Activated naive CD8-positive, alpha-beta T cell (primary cell): ENCODE measurements around the gene PHACTR3.

Experiments used
- H3K27ac Mint-ChIP-seq: one replicate; pipeline ENCODE4 v1.8.0; 2021; ENCODE audit warnings: mixed read lengths
- H3K27me3 Mint-ChIP-seq: one replicate; pipeline ENCODE4 v1.8.0; 2021; ENCODE audit warnings: mixed read lengths
- H3K36me3 Mint-ChIP-seq: one replicate; pipeline ENCODE4 v1.8.0; 2021; ENCODE audit warnings: mixed read lengths
- H3K4me1 Mint-ChIP-seq: one replicate; pipeline ENCODE4 v1.8.0; 2021; ENCODE audit warnings: low read depth, mixed read lengths
- H3K4me3 Mint-ChIP-seq: one replicate; pipeline ENCODE4 v1.8.0; 2021; ENCODE audit warnings: mild to moderate bottlenecking, mixed read lengths
- H3K9me3 Mint-ChIP-seq: one replicate; pipeline ENCODE4 v1.8.0; 2021; ENCODE audit warnings: low read depth, mixed read lengths

The PHACTR3 gene

DNA sequence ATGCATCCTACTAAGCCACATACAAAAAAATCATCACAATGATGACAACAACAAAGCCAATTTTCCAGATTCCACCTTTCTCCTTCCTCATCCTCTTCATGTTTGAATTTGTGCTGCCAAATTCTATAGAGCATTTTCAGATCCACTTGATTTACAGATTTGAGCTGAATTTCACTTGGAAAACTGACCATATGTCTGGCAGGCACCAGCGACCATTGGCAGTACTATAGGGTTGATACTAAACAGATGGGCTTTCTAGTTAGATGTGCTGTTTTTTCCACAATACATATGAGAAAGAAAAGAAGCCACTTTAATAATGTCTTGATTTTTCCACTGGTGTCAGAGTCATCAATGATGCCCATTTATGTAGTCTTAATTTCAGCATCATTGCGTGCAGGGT is 127.0 kb downstream of the PHACTR3 start:
- Mint-ChIP-seq H3K4me3 (no peak overlapping the region), H3K27ac (no peak overlapping the region), H3K9me3 (no peaks in the 10 kb centered on the region), H3K27me3 (peaks cover 4% of the 10 kb centered on the region), H3K36me3 (no peaks in the 10 kb centered on the region), H3K4me1 (no peaks in the 10 kb centered on the region)

- Mint-ChIP-seq H3K4me1 (no peaks in the 10 kb centered on the region), H3K36me3 (no peaks in the 10 kb centered on the region), H3K4me3 (no peak overlapping the region), H3K9me3 (no peaks in the 10 kb centered on the region), H3K27me3 (peaks cover 4% of the 10 kb centered on the region), H3K27ac (no peak overlapping the region)
These were observed 129.0 kb downstream of the PHACTR3 start for GRCh38 chr20:59733351-59733750.

DNA sequence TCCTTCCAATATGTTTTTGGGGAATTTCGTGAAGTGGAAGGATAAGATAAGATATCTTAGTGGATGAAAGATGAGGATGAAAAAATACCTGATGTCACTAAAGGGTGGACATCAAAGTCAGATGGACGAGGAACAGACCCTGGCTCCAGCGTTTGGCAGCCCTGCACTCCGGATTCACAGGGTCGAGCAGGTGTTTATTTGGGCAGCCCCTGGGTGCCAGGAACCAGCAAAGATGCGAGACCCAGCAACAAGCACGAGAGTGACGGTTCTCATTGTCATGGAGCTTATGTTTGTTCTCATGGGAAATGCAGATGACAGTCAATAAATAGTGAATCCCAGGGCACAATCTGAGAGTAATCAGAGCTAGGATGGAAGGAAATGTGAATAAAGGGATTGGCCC is 131.1 kb downstream of the PHACTR3 start:
- H3K9me3 Mint-ChIP-seq: no peaks in the 10 kb centered on the region
- H3K4me3 Mint-ChIP-seq: no peak overlapping the region
- no peak overlapping the region for H3K27ac Mint-ChIP-seq
- peaks cover 2% of the 10 kb centered on the region for H3K27me3 Mint-ChIP-seq
- no peaks in the 10 kb centered on the region for H3K36me3 Mint-ChIP-seq
- H3K4me1 Mint-ChIP-seq: no peaks in the 10 kb centered on the region

- no peaks in the 10 kb centered on the region for H3K4me1 Mint-ChIP-seq
- H3K36me3 Mint-ChIP-seq: no peaks in the 10 kb centered on the region
- H3K27ac Mint-ChIP-seq: no peak overlapping the region
- H3K27me3 Mint-ChIP-seq: peaks cover 2% of the 10 kb centered on the region
- H3K9me3 Mint-ChIP-seq: no peaks in the 10 kb centered on the region
- H3K4me3 Mint-ChIP-seq: no peak overlapping the region
These were observed 131.6 kb downstream of the PHACTR3 start for GRCh38 chr20:59735917-59736316.

GRCh38 chr20:59736366-59736765 is 132.0 kb downstream of the PHACTR3 start:
- Mint-ChIP-seq H3K4me1 (no peaks in the 10 kb centered on the region), H3K36me3 (no peaks in the 10 kb centered on the region), H3K9me3 (no peaks in the 10 kb centered on the region), H3K4me3 (no peak overlapping the region), H3K27ac (no peak overlapping the region), H3K27me3 (peaks cover 2% of the 10 kb centered on the region)

GRCh38 chr20:59737073-59737666 is 132.8 kb downstream of the PHACTR3 start:
- Mint-ChIP-seq H3K4me1 (no peaks in the 10 kb centered on the region), H3K36me3 (no peaks in the 10 kb centered on the region), H3K4me3 (no peak overlapping the region), H3K9me3 (no peaks in the 10 kb centered on the region), H3K27me3 (peaks cover 2% of the 10 kb centered on the region), H3K27ac (no peak overlapping the region)

- H3K36me3 Mint-ChIP-seq: no peaks in the 10 kb centered on the region
- H3K27me3 Mint-ChIP-seq: no peaks in the 10 kb centered on the region
These were observed 133.5 kb downstream of the PHACTR3 start for GRCh38 chr20:59737816-59738215.

GRCh38 chr20:59738851-59739250 is 134.5 kb downstream of the PHACTR3 start:
- H3K27ac Mint-ChIP-seq: no peak overlapping the region
- H3K4me1 Mint-ChIP-seq: no peaks in the 10 kb centered on the region
- H3K9me3 Mint-ChIP-seq: no peaks in the 10 kb centered on the region
- H3K36me3 Mint-ChIP-seq: no peaks in the 10 kb centered on the region
- no peak overlapping the region for H3K4me3 Mint-ChIP-seq
- no peaks in the 10 kb centered on the region for H3K27me3 Mint-ChIP-seq

More at GRCh38 chr20:59737816-59738215, 133.5 kb downstream of the PHACTR3 start:
- no peak overlapping the region for H3K4me3 Mint-ChIP-seq
- no peaks in the 10 kb centered on the region for H3K4me1 Mint-ChIP-seq
- no peaks in the 10 kb centered on the region for H3K9me3 Mint-ChIP-seq
- H3K27ac Mint-ChIP-seq: no peak overlapping the region

GRCh38 chr20:59740621-59741020 is 136.3 kb downstream of the PHACTR3 start:
- no peak overlapping the region for H3K27ac Mint-ChIP-seq
- H3K4me3 Mint-ChIP-seq: no peak overlapping the region
- H3K9me3 Mint-ChIP-seq: no peaks in the 10 kb centered on the region
- no peaks in the 10 kb centered on the region for H3K27me3 Mint-ChIP-seq
- no peaks in the 10 kb centered on the region for H3K4me1 Mint-ChIP-seq
- H3K36me3 Mint-ChIP-seq: no peaks in the 10 kb centered on the region

GRCh38 chr20:59741073-59741472 is 136.7 kb downstream of the PHACTR3 start:
- no peaks in the 10 kb centered on the region for H3K36me3 Mint-ChIP-seq
- H3K27ac Mint-ChIP-seq: no peak overlapping the region
- H3K9me3 Mint-ChIP-seq: no peaks in the 10 kb centered on the region
- H3K4me1 Mint-ChIP-seq: no peaks in the 10 kb centered on the region
- no peaks in the 10 kb centered on the region for H3K27me3 Mint-ChIP-seq
- no peak overlapping the region for H3K4me3 Mint-ChIP-seq

DNA sequence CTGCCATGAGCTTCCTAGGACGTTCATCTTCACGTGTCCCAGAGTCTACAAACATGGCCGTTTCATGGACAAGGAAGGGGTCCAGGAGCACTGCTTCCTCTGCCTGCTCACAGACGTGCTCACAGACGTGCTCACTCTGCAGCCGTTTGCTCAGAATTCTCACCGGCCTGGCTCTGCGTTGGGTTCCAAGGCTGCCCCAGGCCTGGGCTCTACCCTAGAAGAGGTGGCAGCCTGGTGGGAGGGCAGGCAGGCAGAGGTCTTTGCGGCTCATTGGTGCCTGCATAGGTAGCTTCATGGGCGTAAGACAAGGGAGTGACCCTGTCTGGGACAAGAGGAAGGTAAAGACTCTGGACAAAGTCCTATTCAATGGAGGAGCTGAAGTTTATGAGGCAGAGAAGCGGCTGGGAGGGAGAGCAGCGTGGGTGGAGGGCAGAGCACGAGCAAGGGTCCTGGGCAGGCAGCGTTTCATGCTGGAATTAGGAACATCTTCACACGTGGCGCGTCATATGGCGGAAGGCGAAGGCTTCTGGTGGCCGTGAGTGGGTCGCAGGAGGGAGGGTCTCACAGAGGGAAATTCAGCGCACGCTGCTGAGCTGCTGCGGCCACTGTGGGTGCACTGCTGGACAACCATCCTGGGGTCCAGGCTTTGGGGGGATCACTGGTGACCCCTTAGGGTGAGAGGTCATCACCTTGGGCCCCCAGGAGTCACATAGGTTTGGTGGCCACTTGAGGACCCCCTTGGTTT is 138.2 kb downstream of the PHACTR3 start:
- H3K4me1 Mint-ChIP-seq: no peaks in the 10 kb centered on the region
- H3K27ac Mint-ChIP-seq: no peak overlapping the region
- H3K4me3 Mint-ChIP-seq: no peak overlapping the region
- no peaks in the 10 kb centered on the region for H3K36me3 Mint-ChIP-seq
- no peaks in the 10 kb centered on the region for H3K27me3 Mint-ChIP-seq
- no peaks in the 10 kb centered on the region for H3K9me3 Mint-ChIP-seq

DNA sequence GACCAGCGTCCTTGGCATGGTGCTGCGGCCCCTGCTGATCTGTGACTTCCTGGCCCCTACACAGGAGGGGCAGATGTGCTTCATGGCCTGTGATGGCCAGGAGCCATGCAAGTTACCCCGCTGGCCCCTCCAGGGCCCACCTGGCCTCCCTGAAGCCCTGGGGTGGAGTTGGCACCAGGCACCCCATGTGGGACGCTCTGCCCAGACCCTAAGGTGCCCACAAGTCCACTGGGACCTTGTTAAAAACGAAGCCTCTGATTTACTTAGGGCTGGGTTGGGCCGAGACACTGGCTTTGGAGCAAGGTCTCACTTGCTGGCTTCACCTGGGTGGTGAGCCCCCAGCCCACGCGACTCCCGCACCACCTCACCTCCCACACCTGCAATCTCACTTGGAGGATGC is 139.0 kb downstream of the PHACTR3 start:
- Mint-ChIP-seq H3K27me3 (no peaks in the 10 kb centered on the region), H3K9me3 (no peaks in the 10 kb centered on the region), H3K27ac (no peak overlapping the region), H3K4me3 (no peak overlapping the region), H3K4me1 (no peaks in the 10 kb centered on the region), H3K36me3 (no peaks in the 10 kb centered on the region)

GRCh38 chr20:59743767-59744485 is 139.6 kb downstream of the PHACTR3 start:
- Mint-ChIP-seq H3K27ac (no peak overlapping the region), H3K36me3 (no peaks in the 10 kb centered on the region), H3K27me3 (no peaks in the 10 kb centered on the region), H3K4me3 (no peak overlapping the region), H3K4me1 (no peaks in the 10 kb centered on the region), H3K9me3 (no peaks in the 10 kb centered on the region)

DNA sequence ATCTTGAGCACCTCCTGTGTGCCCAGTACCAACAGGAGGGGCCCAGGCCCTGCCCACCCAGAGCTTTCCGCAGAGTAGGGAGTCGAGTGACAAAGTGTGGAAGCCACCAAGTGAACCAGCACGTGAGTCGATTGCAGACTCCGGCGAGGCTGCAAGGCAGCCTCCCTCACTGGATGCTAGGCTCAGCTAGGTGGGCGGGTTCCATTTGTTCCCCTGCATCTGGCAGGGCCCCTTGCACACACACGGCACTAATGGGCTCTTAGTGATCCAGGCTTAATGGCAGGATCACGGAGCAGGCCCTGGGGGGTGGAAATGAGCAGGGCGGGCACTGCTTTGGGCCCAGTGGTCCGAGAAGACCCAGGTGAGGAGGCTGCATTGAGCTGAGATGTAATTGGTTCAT is 140.4 kb downstream of the PHACTR3 start:
- Mint-ChIP-seq H3K27me3 (no peaks in the 10 kb centered on the region), H3K27ac (no peak overlapping the region), H3K9me3 (no peaks in the 10 kb centered on the region), H3K36me3 (no peaks in the 10 kb centered on the region), H3K4me1 (no peaks in the 10 kb centered on the region), H3K4me3 (no peak overlapping the region)

DNA sequence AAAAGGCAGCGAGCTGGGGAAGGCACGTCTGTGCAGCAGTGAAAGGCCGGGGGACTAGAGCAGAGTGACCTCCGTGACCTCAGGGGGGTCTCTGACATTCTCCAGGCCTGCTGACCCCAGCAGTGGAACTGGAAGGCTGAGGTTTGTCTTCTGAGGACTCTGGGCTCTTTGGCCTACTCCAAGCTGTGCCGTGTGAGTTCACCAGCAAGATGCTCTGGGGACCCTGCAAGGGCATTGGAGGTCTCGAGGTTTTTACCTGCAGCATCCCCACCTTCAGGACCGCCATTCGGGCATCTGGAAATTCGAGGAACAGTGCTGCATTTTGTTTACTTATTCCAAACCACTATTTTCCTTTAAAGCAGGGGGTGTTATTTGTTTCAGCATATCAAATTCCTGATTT is 140.9 kb downstream of the PHACTR3 start:
- no peaks in the 10 kb centered on the region for H3K9me3 Mint-ChIP-seq
- H3K4me1 Mint-ChIP-seq: no peaks in the 10 kb centered on the region
- no peak overlapping the region for H3K27ac Mint-ChIP-seq
- H3K4me3 Mint-ChIP-seq: no peak overlapping the region
- H3K36me3 Mint-ChIP-seq: no peaks in the 10 kb centered on the region
- no peaks in the 10 kb centered on the region for H3K27me3 Mint-ChIP-seq
